ENCODE data around the gene ATAT1. TPM values are rescaled to one million over a fixed set of nuclear protein-coding genes. Genes with fewer than 3 reads are reported as not detected.

ATAT1 gene
- total RNA-seq, 1 donor from 2014 or later = 30.3 TPM

GRCh38 chr6:30670760-30671527 is 44.3 kb downstream of the ATAT1 start:
- H3K36me3 Mint-ChIP-seq (ENCODE audit: low read depth, unreplicated experiment) = peaks cover 30% of the 10 kb centered on the region
- peaks cover 25% of the 10 kb centered on the region for H3K4me1 Mint-ChIP-seq (ENCODE audit: unreplicated experiment)
- peak overlapping the region; percentile 61 for H3K27ac Mint-ChIP-seq (ENCODE audit: unreplicated experiment)
- peak; percentile 44 for DNase-seq (ENCODE audit: low spot score)
- H3K4me3 Mint-ChIP-seq (ENCODE audit: unreplicated experiment) = peak overlapping the region; percentile 72
- H3K9me3 Mint-ChIP-seq (ENCODE audit: unreplicated experiment) = no peaks in the 10 kb centered on the region
- TF ChIP-seq CTCF (IDR thresholded peaks at IDR 0.05; ENCODE audit: unreplicated experiment) = peak; percentile 20
- H3K27me3 Mint-ChIP-seq (ENCODE audit: unreplicated experiment) = peaks cover 2% of the 10 kb centered on the region

DNA sequence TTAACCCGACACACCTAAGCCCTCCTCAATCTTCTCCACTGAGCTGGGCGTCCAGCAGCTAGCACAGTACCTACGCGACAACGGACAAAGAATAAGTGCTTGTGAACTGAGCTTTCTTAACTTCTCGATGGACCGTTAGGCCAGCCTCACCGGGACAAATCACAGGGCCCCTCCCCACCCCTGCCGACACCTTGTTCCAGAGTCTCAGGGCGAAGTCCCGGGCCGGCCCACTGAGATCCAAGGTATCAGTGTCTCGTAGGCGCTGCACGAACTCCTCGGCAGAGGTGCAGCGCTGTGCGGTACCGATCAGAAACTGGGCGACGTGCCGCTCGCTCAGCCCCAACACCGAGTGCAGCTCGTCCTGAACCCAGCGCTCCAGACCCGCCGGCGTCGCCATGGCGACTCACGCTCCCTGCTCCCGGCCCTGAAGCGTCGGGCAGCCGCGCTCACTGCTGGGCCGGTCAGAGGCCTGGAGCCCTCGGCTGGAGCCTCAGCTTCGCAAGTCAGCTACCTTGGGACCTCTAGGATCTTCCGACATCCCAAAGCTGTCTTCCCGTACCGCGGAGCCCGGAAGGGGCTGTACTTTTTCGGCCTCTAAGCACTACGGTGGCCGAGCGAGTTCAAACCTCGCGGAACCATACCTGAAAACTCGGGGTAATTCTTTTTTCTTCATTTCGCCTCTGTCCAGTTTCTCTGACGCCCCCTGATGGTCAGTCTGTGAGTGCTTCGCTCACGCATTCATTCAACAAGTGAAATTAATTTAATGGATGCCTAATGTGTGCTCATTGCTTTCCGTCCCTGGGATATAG is 46.0 kb downstream of the ATAT1 start, which contains the start of gene DHX16:
TSS of gene DHX16 (minus strand) at position 562 of the 809 bp plus-strand sequence. CDS start at position 397, 165 bp downstream.
- TF ChIP-seq CTCF (IDR thresholded peaks at IDR 0.05; ENCODE audit: unreplicated experiment) = peak; percentile 93
- H3K4me3 Mint-ChIP-seq (ENCODE audit: unreplicated experiment) = peak within 1 kb of the TSS; percentile 93
- H3K9me3 Mint-ChIP-seq (ENCODE audit: unreplicated experiment) = no peaks in the 10 kb centered on the region
- H3K27ac Mint-ChIP-seq (ENCODE audit: unreplicated experiment) = peak within 1 kb of the TSS; percentile 95
- peaks cover 29% of the 10 kb centered on the region for H3K4me1 Mint-ChIP-seq (ENCODE audit: unreplicated experiment)
- H3K36me3 Mint-ChIP-seq (ENCODE audit: low read depth, unreplicated experiment) = peaks cover 26% of the 10 kb centered on the region
- DNase-seq (ENCODE audit: low spot score) = peak; percentile 97
- H3K27me3 Mint-ChIP-seq (ENCODE audit: unreplicated experiment) = peaks cover 2% of the 10 kb centered on the region

GRCh38 chr6:30676660-30677285 is 50.1 kb downstream of the ATAT1 start:
- Mint-ChIP-seq H3K4me3 (ENCODE audit: unreplicated experiment) (peak overlapping the region; percentile 80), H3K9me3 (ENCODE audit: unreplicated experiment) (no peaks in the 10 kb centered on the region), H3K27me3 (ENCODE audit: unreplicated experiment) (peaks cover 1% of the 10 kb centered on the region), H3K36me3 (ENCODE audit: low read depth, unreplicated experiment) (peaks cover 15% of the 10 kb centered on the region), H3K27ac (ENCODE audit: unreplicated experiment) (peak overlapping the region; percentile 63), H3K4me1 (ENCODE audit: unreplicated experiment) (peaks cover 41% of the 10 kb centered on the region)
- TF ChIP-seq CTCF (IDR thresholded peaks at IDR 0.05; ENCODE audit: unreplicated experiment) = no peak
- DNase-seq (ENCODE audit: low spot score) = no peak

DNA sequence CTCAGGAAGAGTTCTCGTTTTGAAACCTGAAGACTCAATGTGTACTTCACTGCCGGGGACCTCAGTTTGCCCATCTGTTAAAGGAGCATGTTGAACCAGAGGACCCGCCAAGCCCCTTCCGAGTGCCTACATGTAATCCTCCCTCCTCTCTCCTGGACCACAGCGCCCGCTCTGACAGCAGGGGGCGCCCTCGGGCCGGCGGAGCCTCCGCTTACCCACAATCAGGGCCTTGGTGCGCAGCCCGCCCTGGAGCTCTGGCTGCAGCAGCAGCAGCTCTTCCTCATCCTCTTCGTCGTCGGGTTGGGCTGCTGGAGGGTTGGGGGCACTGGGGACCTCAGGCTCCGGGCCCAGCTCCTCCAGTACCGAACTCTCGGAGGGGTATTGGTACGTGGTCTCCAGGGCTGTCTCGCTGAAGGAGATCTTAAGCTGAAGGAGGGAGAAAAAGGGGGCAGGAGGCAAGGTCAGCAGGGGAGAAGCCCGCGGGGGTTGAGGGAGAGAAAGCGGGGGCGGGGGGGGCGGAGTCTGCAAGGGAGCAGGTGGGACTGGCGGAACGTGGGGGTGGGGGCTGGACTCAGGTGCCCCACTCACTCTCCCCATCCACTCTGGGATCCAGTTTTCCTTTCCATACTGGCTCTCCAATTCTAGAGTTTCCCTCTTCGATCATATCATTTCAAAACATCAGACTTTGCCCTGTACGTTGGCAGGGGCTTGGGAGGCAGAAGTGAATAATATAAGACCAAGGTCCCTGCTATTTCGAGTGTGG is 52.5 kb downstream of the ATAT1 start:
- Mint-ChIP-seq H3K4me1 (ENCODE audit: unreplicated experiment) (peaks cover 47% of the 10 kb centered on the region), H3K4me3 (ENCODE audit: unreplicated experiment) (peak overlapping the region; percentile 86), H3K27me3 (ENCODE audit: unreplicated experiment) (peaks cover 13% of the 10 kb centered on the region), H3K36me3 (ENCODE audit: low read depth, unreplicated experiment) (peaks cover 32% of the 10 kb centered on the region), H3K27ac (ENCODE audit: unreplicated experiment) (no peak overlapping the region), H3K9me3 (ENCODE audit: unreplicated experiment) (no peaks in the 10 kb centered on the region)
- DNase-seq (ENCODE audit: low spot score) = peak; percentile 97
- peak; percentile 80 for TF ChIP-seq CTCF (IDR thresholded peaks at IDR 0.05; ENCODE audit: unreplicated experiment)

All from endothelial cell (in vitro differentiated cells).